ENCODE results near the gene TUG1.

DNA sequence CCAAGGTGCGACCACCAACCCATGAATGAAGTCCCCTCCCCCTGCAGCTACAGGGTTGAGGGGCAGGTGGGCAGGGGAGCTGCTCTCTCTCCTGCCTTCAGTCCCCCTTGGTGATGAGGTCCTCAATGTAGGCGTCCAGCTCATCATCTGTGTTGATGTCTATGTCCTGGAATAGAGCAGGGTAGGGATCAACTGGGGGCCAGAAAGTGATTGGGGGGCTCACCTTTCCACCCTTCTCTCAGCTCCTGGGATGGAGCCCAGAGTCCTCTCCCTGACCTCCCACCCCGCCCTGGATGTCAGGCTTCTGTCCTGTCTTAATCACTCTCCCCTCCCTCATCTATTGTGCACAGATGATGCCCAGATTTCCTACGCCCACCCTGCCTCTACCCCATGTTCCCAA lies 42.4 kb upstream of the TUG1 start:
- TF ChIP-seq, protein P1, sequence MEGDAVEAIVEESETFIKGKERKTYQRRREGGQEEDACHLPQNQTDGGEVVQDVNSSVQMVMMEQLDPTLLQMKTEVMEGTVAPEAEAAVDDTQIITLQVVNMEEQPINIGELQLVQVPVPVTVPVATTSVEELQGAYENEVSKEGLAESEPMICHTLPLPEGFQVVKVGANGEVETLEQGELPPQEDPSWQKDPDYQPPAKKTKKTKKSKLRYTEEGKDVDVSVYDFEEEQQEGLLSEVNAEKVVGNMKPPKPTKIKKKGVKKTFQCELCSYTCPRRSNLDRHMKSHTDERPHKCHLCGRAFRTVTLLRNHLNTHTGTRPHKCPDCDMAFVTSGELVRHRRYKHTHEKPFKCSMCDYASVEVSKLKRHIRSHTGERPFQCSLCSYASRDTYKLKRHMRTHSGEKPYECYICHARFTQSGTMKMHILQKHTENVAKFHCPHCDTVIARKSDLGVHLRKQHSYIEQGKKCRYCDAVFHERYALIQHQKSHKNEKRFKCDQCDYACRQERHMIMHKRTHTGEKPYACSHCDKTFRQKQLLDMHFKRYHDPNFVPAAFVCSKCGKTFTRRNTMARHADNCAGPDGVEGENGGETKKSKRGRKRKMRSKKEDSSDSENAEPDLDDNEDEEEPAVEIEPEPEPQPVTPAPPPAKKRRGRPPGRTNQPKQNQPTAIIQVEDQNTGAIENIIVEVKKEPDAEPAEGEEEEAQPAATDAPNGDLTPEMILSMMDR (IDR thresholded peaks at IDR 0.05 in 4 of 5, conservative IDR thresholded peaks at IDR 0.05 in 1 of 5): no peak
- TF ChIP-seq POLR2A (IDR thresholded peaks at IDR 0.05): no peak

Measured in gastrocnemius medialis (tissue), 4 donors.